BJ (cell line): Measurements from ENCODE around the gene NRCAM. TPM values are rescaled to one million over a fixed set of nuclear protein-coding genes. Genes with fewer than 3 reads are reported as not detected.
A peak's percentile ranks its signal among the peaks of the same experiment; 100 is the strongest.

Experiments used
- CTCF ChIA-PET: fragments of 350-600 bp; formaldehyde crosslinking; extraction: SDS; loops from one replicate; lab custom pipeline; 2021; ENCODE audit warnings: antibody characterized with exemption, inconsistent platforms; lab: Yijun Ruan, JAX
- POLR2A ChIA-PET: fragments of 300-600 bp; sonication (Branson Sonifier 250); formaldehyde crosslinking; extraction: SDS; loops from one replicate; lab custom pipeline; 2021; ENCODE audit warnings: antibody characterized with exemption; lab: Charles Lee
- DNase-seq: peaks from one replicate; pipeline ENCODE4 v3.0.0-alpha.2; 2011; ENCODE audit warnings: low read depth
- H3K27me3 ChIP-seq: 2 replicates; pipeline ENCODE4 v1.6.0; 2011; ENCODE audit warnings: low read length; ENCODE audit not compliant: control insufficient read depth, insufficient read depth
- H3K36me3 ChIP-seq: 2 replicates; pipeline ENCODE4 v1.5.1; 2011; ENCODE audit warnings: low read length; ENCODE audit not compliant: control insufficient read depth, insufficient read depth
- H3K4me3 ChIP-seq: 2 replicates; pipeline ENCODE4 v1.5.1; 2011; ENCODE audit warnings: low read depth, mild to moderate bottlenecking, control low read depth, low read length
- CTCF ChIP-seq: IDR thresholded peaks from 2 replicates; pipeline ENCODE4 v1.5.1; 2011; ENCODE audit warnings: low read depth, mild to moderate bottlenecking, control low read depth, inconsistent platforms, low read length, moderate library complexity; ENCODE audit not compliant: insufficient read depth
- polyA plus RNA-seq: library from polyadenylated mRNA; depleted of rRNA; stranded (reverse); fragments of >200 nt; gene quantifications from 2 replicates; pipeline ENCODE4 v1.2.3, GENCODE V29; 2011

The NRCAM gene
- polyA plus RNA-seq, 1 experiment = 1.1 TPM

DNA sequence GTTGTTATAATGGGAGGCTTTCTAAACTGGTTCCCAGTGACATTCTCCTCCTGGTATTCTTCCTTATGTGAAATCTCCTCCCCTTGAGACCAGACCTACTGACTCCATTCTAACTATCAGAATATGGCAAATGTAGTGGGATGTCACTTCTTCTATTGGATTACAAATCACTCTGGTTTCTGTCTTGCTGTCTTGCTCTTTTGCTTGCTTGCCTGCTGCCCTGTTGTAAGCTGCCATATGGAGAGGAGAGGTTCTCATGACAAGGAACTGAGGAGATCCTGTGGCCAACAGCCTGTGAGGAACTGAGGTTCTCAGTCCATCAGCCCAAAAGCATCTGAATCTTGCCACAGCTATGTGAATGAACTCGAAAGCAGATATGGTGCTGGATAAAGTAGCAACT is 4.7 kb upstream of the NRCAM start:
- H3K27me3 ChIP-seq = peaks cover 13% of the 10 kb centered on the region
- CTCF ChIA-PET = interaction anchor here (0.7 to 1.4 kb wide), 4 partner anchors 8 to 784 kb away, joined by 3 to 4 read pairs (median 3); no protein-coding TSS in a partner anchor
- no peak for DNase-seq

GRCh38 chr7:108459922-108460551 is 3.8 kb upstream of the NRCAM start:
- TF ChIP-seq CTCF = peak; percentile 53
- POLR2A ChIA-PET = no interaction called here
- DNase-seq = no peak
- H3K4me3 ChIP-seq = no peak overlapping the region
- H3K36me3 ChIP-seq = no peaks in the 10 kb centered on the region
- CTCF ChIA-PET = interaction anchor here (1.0 to 1.4 kb wide), 3 partner anchors 276 to 283 kb away, joined by 3 to 4 read pairs (median 3); no protein-coding TSS in a partner anchor
- peaks cover 20% of the 10 kb centered on the region for H3K27me3 ChIP-seq

More for the DNA sequence above, 4.7 kb upstream of the NRCAM start:
- H3K4me3 ChIP-seq = no peak overlapping the region
- no peak for TF ChIP-seq CTCF
- POLR2A ChIA-PET = no interaction called here
- H3K36me3 ChIP-seq = no peaks in the 10 kb centered on the region

GRCh38 chr7:108457871-108458270 is 1.6 kb upstream of the NRCAM start:
- no peak for TF ChIP-seq CTCF
- Histone ChIP-seq H3K36me3 (no peaks in the 10 kb centered on the region), H3K4me3 (no peak overlapping the region), H3K27me3 (peaks cover 30% of the 10 kb centered on the region)
- ChIA-PET CTCF (interaction anchor here (0.7 to 1.1 kb wide), 2 partner anchors 9 to 46 kb away, joined by 4 read pairs; no protein-coding TSS in a partner anchor), POLR2A (no interaction called here)
- no peak for DNase-seq

- Histone ChIP-seq H3K4me3 (no peak overlapping the region), H3K36me3 (no peaks in the 10 kb centered on the region), H3K27me3 (peaks cover 30% of the 10 kb centered on the region)
- TF ChIP-seq CTCF = no peak
- ChIA-PET CTCF (interaction anchor here (1.1 kb wide), 1 partner anchor 10 kb away, joined by 4 read pairs; no protein-coding TSS in a partner anchor), POLR2A (no interaction called here)
- DNase-seq = no peak
Measured at GRCh38 chr7:108456845-108457540, 757 bp upstream of the NRCAM start.

DNA sequence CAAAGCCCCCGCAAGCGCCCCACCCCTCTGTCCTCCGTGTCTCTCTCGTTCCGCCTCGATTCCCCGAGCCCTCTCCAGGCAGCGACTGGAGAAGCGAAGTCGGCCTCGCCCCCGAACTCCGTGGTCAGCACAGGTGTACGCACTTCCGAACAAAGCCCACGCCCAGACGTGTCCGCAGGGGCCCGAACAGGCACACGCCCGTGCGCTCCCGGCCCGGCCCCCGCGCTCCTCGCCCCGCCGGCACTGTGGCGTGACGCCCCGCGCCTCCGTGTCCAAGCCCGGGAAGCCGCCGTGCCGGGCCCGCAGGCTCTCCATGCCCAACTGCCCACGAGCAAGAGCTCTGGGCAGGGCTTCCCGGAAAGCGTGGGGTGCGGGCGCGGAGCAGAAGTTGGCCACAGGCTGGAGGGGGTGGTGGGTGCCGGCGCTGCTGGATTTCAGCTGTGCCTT is 662 bp downstream of the NRCAM start:
- Histone ChIP-seq H3K36me3 (no peaks in the 10 kb centered on the region), H3K27me3 (peaks cover 28% of the 10 kb centered on the region), H3K4me3 (peak overlapping the region; percentile 36)
- no peak for DNase-seq
- no peak for TF ChIP-seq CTCF
- POLR2A ChIA-PET = no interaction called here
- CTCF ChIA-PET = interaction anchor here (1.2 kb wide), 1 partner anchor 10 kb away, joined by 3 read pairs; no protein-coding TSS in a partner anchor
